ENCODE results near the gene GPC6. TPM values are rescaled to one million over a fixed set of nuclear protein-coding genes. Genes with fewer than 3 reads are reported as not detected.

The GPC6 gene
- total and polyA plus RNA-seq, 2 experiments from 2014 or later, result 14.4 to 20.8 TPM

DNA sequence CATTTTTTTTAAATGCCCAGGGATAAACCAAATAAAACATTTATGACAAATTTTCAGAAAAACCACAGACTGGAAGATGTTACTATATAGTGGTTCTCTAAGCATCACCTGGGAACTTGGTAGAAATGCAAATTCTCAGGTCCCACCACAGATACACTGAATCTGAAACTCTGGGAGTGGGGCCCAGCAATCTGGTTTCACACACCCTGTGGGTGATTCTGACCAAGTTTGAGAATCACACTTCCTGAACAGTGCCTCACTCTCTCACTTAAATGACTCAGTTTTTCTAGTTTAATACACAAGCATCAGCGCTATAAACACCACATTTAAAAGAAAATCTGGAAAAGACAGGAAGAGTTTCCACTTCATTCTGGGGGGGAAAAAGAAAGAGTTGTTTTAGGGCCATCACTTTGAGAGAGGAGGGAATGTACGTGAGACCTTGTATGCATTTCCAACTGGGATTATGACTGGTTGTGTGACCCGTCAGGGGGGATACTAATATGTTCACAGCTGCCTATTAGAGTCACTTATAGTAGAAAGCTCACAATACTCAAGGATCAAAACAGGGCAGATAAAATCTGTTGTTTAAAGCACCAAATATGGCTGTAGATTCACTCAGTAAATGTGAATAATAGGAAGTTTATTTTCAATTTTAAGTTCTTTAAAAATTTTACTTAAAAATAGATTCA, 567.7 kb downstream of the GPC6 start:
- TF ChIP-seq EZH2phosphoT487 (IDR thresholded peaks at IDR 0.05; ENCODE audit: insufficient read depth, low read depth), result no peak
- TF ChIP-seq EZH2 (IDR thresholded peaks at IDR 0.05; ENCODE audit: insufficient read depth, poor library complexity, severe bottlenecking), result no peak
- H3K4me1 ChIP-seq (ENCODE audit: insufficient read depth), result no peaks in the 10 kb centered on the region
- WGBS, 2 experiments (ENCODE audit: low coverage in 1 of 2, low lambda C conversion rate in 2 of 2, missing lambda C conversion rate in 2 of 2), result 72 to 77% methylated on average over 3 of the region's 3 CpGs

DNA sequence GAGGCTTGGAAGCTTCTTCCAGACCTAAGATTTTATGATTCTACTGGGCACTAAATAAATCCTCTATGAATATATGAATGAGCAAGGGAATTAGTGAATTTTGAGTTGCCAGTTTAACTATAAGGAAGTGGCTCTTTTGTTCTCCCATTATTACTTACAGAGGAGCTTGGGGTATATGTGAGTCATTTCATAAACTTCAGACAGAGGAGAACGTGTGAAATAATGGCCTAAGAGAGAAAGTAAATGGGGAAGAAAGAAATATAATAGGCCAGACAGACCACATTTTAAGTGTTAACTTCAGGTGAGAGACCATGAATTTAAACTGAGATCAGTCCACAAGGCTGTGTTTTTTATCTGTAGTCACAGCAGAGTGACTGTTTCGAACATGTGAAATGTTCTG, 570.9 kb downstream of the GPC6 start:
- Histone ChIP-seq H3K9me2 (ENCODE audit: insufficient read depth) (peaks cover under 1% of the 10 kb centered on the region; the same call in 1 of the 2 replicates), H3K4me3 (no peak overlapping the region), H3K9ac (no peak overlapping the region), H3K4me1 (ENCODE audit: insufficient read depth) (no peaks in the 10 kb centered on the region), H3K27ac (no peak overlapping the region), H3K36me3 (ENCODE audit: low read depth) (no peaks in the 10 kb centered on the region), H3K4me2 (ENCODE audit: unreplicated experiment) (no peak overlapping the region), H2AFZ (no peak overlapping the region), H4K20me1 (ENCODE audit: insufficient read depth) (no peaks in the 10 kb centered on the region), H3K27me3 (replicated peaks; ENCODE audit: insufficient read depth) (no peaks in the 10 kb centered on the region), H3K79me2 (ENCODE audit: insufficient read depth) (no peaks in the 10 kb centered on the region), H3F3A (ENCODE audit: insufficient read depth) (no peaks in the 10 kb centered on the region), H3K9me3 (ENCODE audit: low read depth) (no peaks in the 10 kb centered on the region)
- TF ChIP-seq EZH2phosphoT487 (IDR thresholded peaks at IDR 0.05; ENCODE audit: insufficient read depth, low read depth), result no peak
- no peak for TF ChIP-seq EZH2 (IDR thresholded peaks at IDR 0.05; ENCODE audit: insufficient read depth, poor library complexity, severe bottlenecking)
- 71 to 74% methylated on average over 2 of the region's 2 CpGs for WGBS, 2 experiments (ENCODE audit: low coverage in 1 of 2, low lambda C conversion rate in 2 of 2, missing lambda C conversion rate in 2 of 2)
- in situ Hi-C loops (cut with MboI), result no loop called here
- no peak for DNase-seq

More for the DNA sequence above, 567.7 kb downstream of the GPC6 start:
- Histone ChIP-seq H3K27ac (no peak overlapping the region), H3K4me3 (no peak overlapping the region), H3K9me3 (ENCODE audit: low read depth) (no peaks in the 10 kb centered on the region), H3K79me2 (ENCODE audit: insufficient read depth) (no peaks in the 10 kb centered on the region), H3K4me2 (ENCODE audit: unreplicated experiment) (no peak overlapping the region), H3K9me2 (ENCODE audit: insufficient read depth) (no peaks in the 10 kb centered on the region; the same call in 1 of the 2 replicates), H4K20me1 (ENCODE audit: insufficient read depth) (no peaks in the 10 kb centered on the region), H3K27me3 (replicated peaks; ENCODE audit: insufficient read depth) (no peaks in the 10 kb centered on the region), H2AFZ (no peak overlapping the region), H3K36me3 (ENCODE audit: low read depth) (no peaks in the 10 kb centered on the region), H3K9ac (no peak overlapping the region), H3F3A (ENCODE audit: insufficient read depth) (no peaks in the 10 kb centered on the region)
- in situ Hi-C loops (cut with MboI), result no loop called here
- DNase-seq, result peak; percentile 8

DNA sequence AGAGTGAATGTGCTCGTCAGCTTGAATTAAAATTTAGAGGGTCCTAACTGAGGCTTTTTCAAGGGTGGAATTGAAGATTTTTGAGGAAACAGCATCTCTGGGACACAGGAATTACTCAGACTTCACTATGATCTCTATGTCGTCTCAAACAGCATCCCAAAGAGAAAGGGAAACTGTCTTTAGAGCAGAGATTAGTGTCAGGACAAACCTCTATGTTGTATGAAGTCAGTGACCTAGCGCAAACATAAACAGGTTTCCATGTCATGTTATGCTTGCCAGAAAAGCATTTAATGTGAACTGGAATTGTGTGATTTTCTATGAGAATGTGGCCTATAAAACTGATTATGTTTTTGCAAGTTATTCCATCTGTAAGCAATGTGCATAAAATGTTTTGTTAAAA, 573.7 kb downstream of the GPC6 start:
- H3K9me3 ChIP-seq (ENCODE audit: low read depth), result no peaks in the 10 kb centered on the region
- in situ Hi-C loops (cut with MboI), result no loop called here

DNA sequence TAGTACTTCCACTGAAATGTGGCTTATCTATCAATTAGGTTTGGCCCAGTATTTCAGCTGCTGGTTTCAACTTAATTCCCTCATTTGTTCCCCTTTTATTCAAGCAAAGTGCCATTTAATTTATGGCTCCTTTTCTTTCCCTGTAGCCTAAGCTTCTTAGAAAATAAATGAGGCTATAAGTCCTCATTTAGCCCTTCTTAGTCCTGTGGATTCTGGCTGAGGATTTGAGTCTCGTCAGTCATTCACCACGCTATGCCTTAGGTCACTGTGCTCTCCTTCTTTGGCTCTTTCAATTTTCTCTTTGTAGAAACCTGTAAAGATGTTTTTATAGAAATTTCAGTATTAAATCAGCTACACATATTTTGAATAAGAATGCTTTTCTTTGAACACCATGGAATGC, 579.1 kb downstream of the GPC6 start:
- DNase-seq, result no peak
- Histone ChIP-seq H3K79me2 (ENCODE audit: insufficient read depth) (no peaks in the 10 kb centered on the region), H3K4me3 (no peak overlapping the region), H3K9me3 (ENCODE audit: low read depth) (no peaks in the 10 kb centered on the region), H3K9ac (no peak overlapping the region), H3K27me3 (replicated peaks; ENCODE audit: insufficient read depth) (no peaks in the 10 kb centered on the region), H3K4me1 (ENCODE audit: insufficient read depth) (no peaks in the 10 kb centered on the region), H3K9me2 (ENCODE audit: insufficient read depth) (0 out of 2 replicates have a peak, but pooled peaks cover 2% of the 10 kb centered on the region), H4K20me1 (ENCODE audit: insufficient read depth) (no peaks in the 10 kb centered on the region), H2AFZ (no peak overlapping the region), H3K4me2 (ENCODE audit: unreplicated experiment) (no peak overlapping the region), H3F3A (ENCODE audit: insufficient read depth) (no peaks in the 10 kb centered on the region), H3K36me3 (ENCODE audit: low read depth) (no peaks in the 10 kb centered on the region), H3K27ac (no peak overlapping the region)
- TF ChIP-seq EZH2 (IDR thresholded peaks at IDR 0.05; ENCODE audit: insufficient read depth, poor library complexity, severe bottlenecking) (no peak), EZH2phosphoT487 (IDR thresholded peaks at IDR 0.05; ENCODE audit: insufficient read depth, low read depth) (no peak)
- 70 to 79% methylated on average over 2 of the region's 2 CpGs for WGBS, 2 experiments (ENCODE audit: low coverage in 1 of 2, low lambda C conversion rate in 2 of 2, missing lambda C conversion rate in 2 of 2)
- in situ Hi-C loops (cut with MboI), result no loop called here

More for the DNA sequence above, 573.7 kb downstream of the GPC6 start:
- no peaks in the 10 kb centered on the region for H3K36me3 ChIP-seq (ENCODE audit: low read depth)
- 72 to 78% methylated on average over 3 of the region's 3 CpGs for WGBS, 2 experiments (ENCODE audit: low coverage in 1 of 2, low lambda C conversion rate in 2 of 2, missing lambda C conversion rate in 2 of 2)
- H4K20me1 ChIP-seq (ENCODE audit: insufficient read depth), result no peaks in the 10 kb centered on the region
- H3K27me3 ChIP-seq (replicated peaks; ENCODE audit: insufficient read depth), result no peaks in the 10 kb centered on the region
- no peak overlapping the region for H3K4me2 ChIP-seq (ENCODE audit: unreplicated experiment)
- H3K4me3 ChIP-seq, result no peak overlapping the region
- H3K79me2 ChIP-seq (ENCODE audit: insufficient read depth), result no peaks in the 10 kb centered on the region
- no peak overlapping the region for H2AFZ ChIP-seq
- no peak overlapping the region for H3K9ac ChIP-seq
- DNase-seq, result no peak
- no peak for TF ChIP-seq EZH2phosphoT487 (IDR thresholded peaks at IDR 0.05; ENCODE audit: insufficient read depth, low read depth)
- no peak for TF ChIP-seq EZH2 (IDR thresholded peaks at IDR 0.05; ENCODE audit: insufficient read depth, poor library complexity, severe bottlenecking)
- no peaks in the 10 kb centered on the region for H3K4me1 ChIP-seq (ENCODE audit: insufficient read depth)
- no peaks in the 10 kb centered on the region for H3F3A ChIP-seq (ENCODE audit: insufficient read depth)
- H3K9me2 ChIP-seq (ENCODE audit: insufficient read depth), result peaks cover 2% of the 10 kb centered on the region; the same call in 1 of the 2 replicates
- H3K27ac ChIP-seq, result no peak overlapping the region

Data from GM23248 (cell line).